Ovary (tissue), 9 donors: ENCODE data around the gene IL33. TPM values are rescaled to one million over a fixed set of nuclear protein-coding genes. Genes with fewer than 3 reads are reported as not detected.
A peak's percentile ranks its signal among the peaks of the same experiment; 100 is the strongest.

ENCODE experiments used
- DNase-seq, 5 donors: peaks; one replicate each; pipeline ENCODE4 v3.0.0-alpha.2; 2019 to 2020
- H3K27ac ChIP-seq, 2 donors: fragments of 200-600 bp; one replicate each; pipeline versions ENCODE4 v1.5.1 to v1.8.0; 2019 to 2022
- H3K27me3 ChIP-seq: fragments of 200-600 bp; one replicate; pipeline ENCODE4 v1.8.0; 2022
- H3K36me3 ChIP-seq: fragments of 200-600 bp; sonication (generic); one replicate; pipeline ENCODE4 v1.5.1; 2019
- H3K4me1 ChIP-seq: one replicate; pipeline ENCODE4 v1.8.1; 2013; ENCODE audit warnings: mild to moderate bottlenecking, moderate library complexity; ENCODE audit not compliant: insufficient read depth
- H3K4me3 ChIP-seq: fragments of 200-600 bp; sonication (generic); one replicate; pipeline ENCODE4 v1.5.1; 2017
- H3K9me3 ChIP-seq, 2 donors: fragments of 200-600 bp in 1 of 2; sonication (generic) in 1 of 2; one replicate each; pipeline versions ENCODE4 v1.5.1 to v1.8.1; 2013 to 2019; ENCODE audit warnings: mild to moderate bottlenecking in 1 of 2, moderate library complexity in 1 of 2
- EP300 ChIP-seq: sonication (generic); formaldehyde crosslinking; IDR thresholded peaks from one replicate; pipeline ENCODE4 v1.6.1; 2017; ENCODE audit warnings: antibody characterized with exemption
- POLR2A ChIP-seq: fragments of 450-650 bp; IDR thresholded peaks from one replicate; pipeline ENCODE4 v1.6.1; 2017; ENCODE audit warnings: antibody characterized with exemption, mild to moderate bottlenecking, moderate library complexity
- WGBS, 3 donors: extraction: QIAGEN DNeasy Blood & Tissue Kit in 1 of 3; methylation state at CpG; one replicate each; pipeline versions ENCODE4 v1.1.5 to v1.1.7; 2013 to 2017; 5-methylcytosine and 5-hydroxymethylcytosine counted together
- intact Hi-C, 4 donors: fragments of 100-400 bp; cut with DNase I; formaldehyde crosslinking; loops; one replicate each; pipeline versions ENCODE4 v1.11.0 to v1.15.1; 2022 to 2023
- polyA plus RNA-seq, 2 donors: library from polyadenylated mRNA; stranded (reverse); fragments of 200-250 nt in 1 of 2; fragments of 350-450 nt in 1 of 2; fragmentation: Illumina TruSeq in 1 of 2; extraction: RNeasy Lipid Tissue Mini Kit (QIAGEN cat#74804) in 1 of 2; gene quantifications; one replicate each; pipeline ENCODE4 v1.2.3, GENCODE V29; 2013 to 2014
- total RNA-seq, 7 donors: library from RNA; depleted of rRNA in 2 of 7; stranded (reverse); fragments of >200 nt in 2 of 7; fragmentation: NEBNext Ultra II Directional in 3 of 7; extraction: Animal tissue kit (Norgen Biotek cat#: 25700) in 3 of 7; gene quantifications; one replicate each; pipeline versions ENCODE4 v1.1.0 to v1.2.4, GENCODE V29; 2016 to 2023
- TF ChIP-seq, protein P1 (sequence below), 3 donors: fragments of 450-650 bp in 2 of 3; fragments of 200-600 bp in 1 of 3; IDR thresholded peaks; one replicate each; pipeline versions ENCODE4 v1.5.1 to v1.8.0; 2016 to 2022; ENCODE audit warnings: antibody characterized with exemption in 3 of 3, mild to moderate bottlenecking in 1 of 3
- donor health status: DM: no; HTN: no; CAD: no; lungs with moderate emphysema.
- donor health status: DM: no; HTN: no; CAD: no.
- donor health status: Bipolar disorder and iron deficiency.
- donor health status: DM: yes; HTN: yes; CAD: no.
- donor health status: DM: no; HTN: no; CAD: no.
- donor health status: DM: yes; HTN: yes; CAD: no.

IL33 gene
- total and polyA plus RNA-seq, 9 donors, result 3.1 to 31.4 (median 11.8) TPM

DNA sequence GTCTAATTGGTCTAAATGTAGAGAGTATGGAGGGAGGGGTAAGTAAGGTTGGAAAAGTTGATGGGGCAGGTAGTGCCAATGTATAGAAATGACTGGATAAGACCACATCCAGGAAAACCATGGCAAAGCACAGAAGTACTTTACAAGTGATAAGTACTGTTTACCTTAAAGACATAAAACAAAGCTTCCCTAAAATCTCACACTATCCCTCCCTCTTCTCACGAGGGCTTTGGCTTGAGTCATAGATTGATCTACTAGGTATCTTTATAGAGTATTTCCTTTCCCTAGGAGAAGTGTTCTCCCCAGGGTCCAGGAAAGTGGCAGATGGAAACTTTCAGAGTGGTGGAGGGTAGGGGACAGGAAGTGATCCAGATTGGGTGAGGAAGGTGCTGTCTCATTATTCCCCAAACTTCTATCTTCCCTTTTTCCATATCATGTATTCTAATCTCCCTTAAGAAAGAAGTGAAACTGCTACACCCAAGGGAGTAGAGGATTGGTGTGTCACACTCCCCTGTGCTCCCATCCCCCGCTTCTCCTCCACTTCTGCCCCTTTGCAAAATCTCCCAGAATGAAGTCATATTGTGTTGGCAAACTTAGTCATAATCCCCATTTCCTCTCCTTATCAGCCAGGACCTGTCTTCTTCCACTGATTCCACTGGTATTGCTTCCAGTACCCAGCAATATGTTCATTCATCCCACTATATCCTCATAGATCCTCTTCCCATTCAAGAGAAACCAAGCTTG is 14.6 kb downstream of the IL33 start:
- Histone ChIP-seq H3K4me3 (no peak overlapping the region), H3K27me3 (no peaks in the 10 kb centered on the region), H3K27ac (no peak overlapping the region), H3K4me1 (peaks cover 2% of the 10 kb centered on the region), H3K36me3 (no peaks in the 10 kb centered on the region), H3K9me3 (no peaks in the 10 kb centered on the region)
- intact Hi-C loops, result no loop called here
- WGBS, 3 donors, result 52 to 61% (median 56%) methylated on average over 2 of the region's 2 CpGs
- no peak for DNase-seq
- no peak for TF ChIP-seq EP300
- no peak for TF ChIP-seq POLR2A
- TF ChIP-seq, protein P1, sequence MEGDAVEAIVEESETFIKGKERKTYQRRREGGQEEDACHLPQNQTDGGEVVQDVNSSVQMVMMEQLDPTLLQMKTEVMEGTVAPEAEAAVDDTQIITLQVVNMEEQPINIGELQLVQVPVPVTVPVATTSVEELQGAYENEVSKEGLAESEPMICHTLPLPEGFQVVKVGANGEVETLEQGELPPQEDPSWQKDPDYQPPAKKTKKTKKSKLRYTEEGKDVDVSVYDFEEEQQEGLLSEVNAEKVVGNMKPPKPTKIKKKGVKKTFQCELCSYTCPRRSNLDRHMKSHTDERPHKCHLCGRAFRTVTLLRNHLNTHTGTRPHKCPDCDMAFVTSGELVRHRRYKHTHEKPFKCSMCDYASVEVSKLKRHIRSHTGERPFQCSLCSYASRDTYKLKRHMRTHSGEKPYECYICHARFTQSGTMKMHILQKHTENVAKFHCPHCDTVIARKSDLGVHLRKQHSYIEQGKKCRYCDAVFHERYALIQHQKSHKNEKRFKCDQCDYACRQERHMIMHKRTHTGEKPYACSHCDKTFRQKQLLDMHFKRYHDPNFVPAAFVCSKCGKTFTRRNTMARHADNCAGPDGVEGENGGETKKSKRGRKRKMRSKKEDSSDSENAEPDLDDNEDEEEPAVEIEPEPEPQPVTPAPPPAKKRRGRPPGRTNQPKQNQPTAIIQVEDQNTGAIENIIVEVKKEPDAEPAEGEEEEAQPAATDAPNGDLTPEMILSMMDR (IDR thresholded peaks at IDR 0.05), result no peak

DNA sequence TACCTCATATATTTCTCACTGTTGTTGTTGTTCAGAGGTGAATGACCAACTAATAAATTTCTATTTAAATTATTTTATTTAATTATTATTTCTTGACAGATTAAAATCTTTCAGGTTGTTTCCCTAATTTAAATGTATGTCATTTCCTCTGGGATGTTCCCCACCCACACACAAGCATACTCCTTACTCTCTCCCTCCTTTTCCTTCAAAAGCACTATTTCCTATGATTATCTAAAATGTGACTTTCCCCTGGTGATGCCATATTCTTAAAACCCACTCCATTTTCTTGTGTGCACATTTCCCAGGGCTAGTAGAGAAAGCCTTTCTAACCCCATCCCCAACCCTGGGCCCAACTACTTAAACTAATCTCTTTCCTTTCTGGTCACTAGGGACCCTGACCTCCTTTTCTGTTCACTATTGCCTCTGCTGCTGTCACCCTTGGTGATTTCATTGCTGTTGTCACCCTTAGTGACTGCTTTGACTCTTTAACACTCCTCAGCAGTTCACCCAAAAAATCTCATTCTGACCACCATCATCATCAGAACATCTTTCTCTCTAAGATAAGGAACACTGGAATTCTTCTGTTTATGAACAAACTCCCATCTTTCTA is 16.8 kb downstream of the IL33 start:
- intact Hi-C loops, result no loop called here
- TF ChIP-seq, protein P1 (IDR thresholded peaks at IDR 0.05), result no peak
- Histone ChIP-seq H3K36me3 (no peaks in the 10 kb centered on the region), H3K27me3 (no peaks in the 10 kb centered on the region), H3K4me3 (no peak overlapping the region), H3K4me1 (peaks cover 2% of the 10 kb centered on the region), H3K27ac (no peak overlapping the region), H3K9me3 (no peaks in the 10 kb centered on the region)
- no peak for DNase-seq

DNA sequence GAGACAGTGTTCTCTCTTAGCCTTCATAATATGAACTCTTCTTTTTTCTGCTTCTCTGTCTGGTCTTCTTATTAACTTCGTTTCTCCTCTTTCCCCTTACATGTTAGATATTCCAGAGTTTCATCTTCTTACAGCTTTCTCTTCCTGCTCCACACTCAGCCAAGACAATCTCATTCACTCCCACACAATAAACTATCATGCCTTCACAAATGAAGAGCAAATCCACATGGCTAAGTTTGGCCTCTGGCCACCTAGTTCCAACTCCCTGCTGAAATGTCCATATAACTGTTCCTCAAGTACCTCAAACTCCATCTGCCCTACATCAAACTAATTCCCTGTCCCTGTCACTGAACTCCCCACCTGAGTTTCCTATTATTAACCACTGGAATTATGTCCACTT is 18.4 kb downstream of the IL33 start:
- no peak for TF ChIP-seq EP300
- TF ChIP-seq POLR2A, result no peak
- DNase-seq, result peak in 1 of 5 donors; percentile 43
- Histone ChIP-seq H3K9me3 (no peaks in the 10 kb centered on the region), H3K27me3 (no peaks in the 10 kb centered on the region), H3K27ac (no peak overlapping the region), H3K4me1 (peaks cover 2% of the 10 kb centered on the region), H3K36me3 (no peaks in the 10 kb centered on the region), H3K4me3 (no peak overlapping the region)
- intact Hi-C loops, result no loop called here
- 6 to 11% (median 11%) methylated on average over 1 of the region's 1 CpG for WGBS, 3 donors

DNA sequence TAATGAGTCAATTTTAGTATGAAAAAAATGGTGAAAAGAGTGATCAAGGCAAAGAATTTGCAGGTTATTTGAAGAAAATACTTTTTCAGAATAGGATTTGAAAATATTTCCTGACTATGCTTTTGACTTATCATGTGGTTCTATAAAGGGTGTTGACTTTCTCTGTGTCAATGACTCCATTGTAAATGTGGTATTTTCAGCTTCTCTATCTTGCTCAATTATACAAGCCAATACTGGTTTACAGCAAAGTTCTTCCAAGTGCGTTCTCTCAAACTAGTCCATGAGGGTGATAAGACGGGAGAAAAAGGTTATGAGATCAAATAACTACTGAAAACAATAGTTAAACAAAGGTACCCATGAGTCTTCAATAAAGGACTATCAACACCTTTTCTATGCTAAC is 21.7 kb downstream of the IL33 start:
- Histone ChIP-seq H3K4me3 (no peak overlapping the region), H3K36me3 (no peaks in the 10 kb centered on the region), H3K4me1 (peaks cover 2% of the 10 kb centered on the region), H3K27ac (no peak overlapping the region), H3K9me3 (no peaks in the 10 kb centered on the region), H3K27me3 (no peaks in the 10 kb centered on the region)
- intact Hi-C loops, result no loop called here
- no peak for DNase-seq
- no peak for TF ChIP-seq POLR2A
- no peak for TF ChIP-seq EP300
- TF ChIP-seq, protein P1 (IDR thresholded peaks at IDR 0.05), result no peak
- WGBS, 3 donors, result 65 to 78% (median 66%) methylated on average over 2 of the region's 2 CpGs

DNA sequence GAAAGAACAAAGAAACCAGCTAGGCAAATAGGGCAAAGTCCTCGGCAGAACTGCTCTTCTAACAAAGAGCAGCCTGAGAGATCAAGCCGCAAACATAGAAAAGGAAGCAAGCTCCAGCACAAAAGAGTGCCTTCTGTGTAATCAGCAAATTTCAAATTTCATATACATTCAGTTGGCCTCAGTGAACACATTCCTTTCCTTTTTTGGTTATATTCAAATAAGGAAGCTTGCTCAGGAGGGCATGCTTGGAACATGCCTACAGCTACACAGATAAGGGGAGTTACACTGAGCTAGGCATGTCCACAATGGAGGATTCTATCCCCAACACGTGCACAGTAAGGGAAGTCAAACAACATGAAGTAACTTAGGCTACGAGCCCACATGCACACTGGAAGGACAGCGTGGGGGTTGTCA is 23.4 kb downstream of the IL33 start:
- 82 to 89% (median 86%) methylated on average over 5 of the region's 5 CpGs for WGBS, 3 donors
- no peaks in the 10 kb centered on the region for H3K27me3 ChIP-seq
- H3K4me3 ChIP-seq, result no peak overlapping the region
- no peaks in the 10 kb centered on the region for H3K36me3 ChIP-seq
- TF ChIP-seq EP300 (no peak), POLR2A (no peak)
- TF ChIP-seq, protein P1 (IDR thresholded peaks at IDR 0.05), result no peak
- H3K27ac ChIP-seq, result no peak overlapping the region
- intact Hi-C loops, result no loop called here
- H3K9me3 ChIP-seq, result no peaks in the 10 kb centered on the region
- no peak for DNase-seq
- peaks cover 2% of the 10 kb centered on the region for H3K4me1 ChIP-seq
